ENCODE results near the gene SRXN1. TPM values are rescaled to one million over a fixed set of nuclear protein-coding genes. Genes with fewer than 3 reads are reported as not detected.

Gene SRXN1
- total RNA-seq, 1 donor from 2014 or later = 13.3 TPM

- no peak for DNase-seq (ENCODE audit: low spot score in 2 of 2, unreplicated experiment in 2 of 2)
- no peak for TF ChIP-seq CTCF (IDR thresholded peaks at IDR 0.05; ENCODE audit: unreplicated experiment)
- H3K27ac Mint-ChIP-seq = no peak overlapping the region
- peaks cover 26% of the 10 kb centered on the region for H3K27me3 Mint-ChIP-seq (ENCODE audit: low read depth)
- no peaks in the 10 kb centered on the region for H3K9me3 Mint-ChIP-seq
- H3K4me3 Mint-ChIP-seq = no peak overlapping the region
- peaks cover 9% of the 10 kb centered on the region for H3K4me1 Mint-ChIP-seq
- no peaks in the 10 kb centered on the region for H3K36me3 Mint-ChIP-seq
These were observed 27.6 kb downstream of the SRXN1 start for GRCh38 chr20:625360-625932.

GRCh38 chr20:623704-624103, 29.3 kb downstream of the SRXN1 start:
- no peak overlapping the region for H3K27ac Mint-ChIP-seq
- H3K27me3 Mint-ChIP-seq (ENCODE audit: low read depth) = peaks cover 25% of the 10 kb centered on the region

GRCh38 chr20:623021-623420, 30.0 kb downstream of the SRXN1 start:
- peaks cover 3% of the 10 kb centered on the region for H3K9me3 Mint-ChIP-seq
- DNase-seq (ENCODE audit: low spot score in 2 of 2, unreplicated experiment in 2 of 2) = no peak
- H3K27me3 Mint-ChIP-seq (ENCODE audit: low read depth) = peaks cover 20% of the 10 kb centered on the region
- TF ChIP-seq CTCF (IDR thresholded peaks at IDR 0.05; ENCODE audit: unreplicated experiment) = no peak
- no peak overlapping the region for H3K4me3 Mint-ChIP-seq
- no peaks in the 10 kb centered on the region for H3K36me3 Mint-ChIP-seq
- H3K4me1 Mint-ChIP-seq = peaks cover 16% of the 10 kb centered on the region
- no peak overlapping the region for H3K27ac Mint-ChIP-seq

More at GRCh38 chr20:623704-624103, 29.3 kb downstream of the SRXN1 start:
- Mint-ChIP-seq H3K9me3 (no peaks in the 10 kb centered on the region), H3K36me3 (no peaks in the 10 kb centered on the region), H3K4me1 (peaks cover 16% of the 10 kb centered on the region), H3K4me3 (no peak overlapping the region)
- TF ChIP-seq CTCF (IDR thresholded peaks at IDR 0.05; ENCODE audit: unreplicated experiment) = no peak
- no peak for DNase-seq (ENCODE audit: low spot score in 2 of 2, unreplicated experiment in 2 of 2)

- H3K9me3 Mint-ChIP-seq = peaks cover 11% of the 10 kb centered on the region
- no peak overlapping the region for H3K27ac Mint-ChIP-seq
These were observed 30.8 kb downstream of the SRXN1 start for GRCh38 chr20:622161-622560.

GRCh38 chr20:621125-621756, 31.8 kb downstream of the SRXN1 start:
- Mint-ChIP-seq H3K4me1 (peaks cover 16% of the 10 kb centered on the region), H3K4me3 (no peak overlapping the region), H3K36me3 (peaks cover 2% of the 10 kb centered on the region), H3K27me3 (ENCODE audit: low read depth) (peaks cover 16% of the 10 kb centered on the region), H3K9me3 (peaks cover 11% of the 10 kb centered on the region), H3K27ac (no peak overlapping the region)
- DNase-seq (ENCODE audit: low spot score in 2 of 2, unreplicated experiment in 2 of 2) = no peak
- TF ChIP-seq CTCF (IDR thresholded peaks at IDR 0.05; ENCODE audit: unreplicated experiment) = no peak

More at GRCh38 chr20:622161-622560, 30.8 kb downstream of the SRXN1 start:
- Mint-ChIP-seq H3K36me3 (peaks cover 2% of the 10 kb centered on the region), H3K4me3 (no peak overlapping the region), H3K4me1 (peaks cover 16% of the 10 kb centered on the region), H3K27me3 (ENCODE audit: low read depth) (peaks cover 20% of the 10 kb centered on the region)
- TF ChIP-seq CTCF (IDR thresholded peaks at IDR 0.05; ENCODE audit: unreplicated experiment) = no peak
- no peak for DNase-seq (ENCODE audit: low spot score in 2 of 2, unreplicated experiment in 2 of 2)

Measured in mesothelial cell of epicardium (in vitro differentiated cells).